Esophagus squamous epithelium (tissue), 4 donors: ENCODE measurements around the gene SYTL5.

ENCODE experiments used
- CTCF ChIP-seq, 6 experiments: fragments of 450-650 bp in 4 of 6; fragments of 200-600 bp in 2 of 6; sonication (generic) in 2 of 6; IDR thresholded peaks; one replicate each; pipeline ENCODE4 v1.5.1; 2016 to 2019; ENCODE audit warnings: antibody characterized with exemption in 6 of 6, mild to moderate bottlenecking in 4 of 6, moderate library complexity in 4 of 6
- POLR2A ChIP-seq, 4 donors: fragments of 450-650 bp; IDR thresholded peaks; one replicate each; pipeline ENCODE4 v1.6.1; 2017; ENCODE audit warnings: antibody characterized with exemption in 4 of 4, mild to moderate bottlenecking in 4 of 4, moderate library complexity in 3 of 4

GRCh38 chrX:38129366-38129765, 123.0 kb downstream of the SYTL5 start:
- no peak for TF ChIP-seq CTCF (IDR thresholded peaks at IDR 0.05)
- TF ChIP-seq POLR2A (IDR thresholded peaks at IDR 0.05): no peak
